Measurements from ENCODE around the gene CTBP2. TPM values are rescaled to one million over a fixed set of nuclear protein-coding genes. Genes with fewer than 3 reads are reported as not detected.

CTBP2 gene
- total and polyA plus RNA-seq, 10 of the 15 experiments (the other 5 are each of a cell fraction or from before 2014, with no cell fraction given) = 0.02 to 0.72 (median 0.06) TPM; not detected in 2

GRCh38 chr10:125128397-125129075 is 31.8 kb downstream of the CTBP2 start (continued):
- TF ChIP-seq ZNF687 (IDR thresholded peaks at IDR 0.05) (no peak), YY1 (IDR thresholded peaks at IDR 0.05; ENCODE audit: low read depth, low read length) (no peak), ETV6 (conservative IDR thresholded peaks at IDR 0.05 in 1 of 2, IDR thresholded peaks at IDR 0.05 in 1 of 2; ENCODE audit: borderline replicate concordance in 1 of 2, low read depth in 1 of 2) (no peak), BMI1 (IDR thresholded peaks at IDR 0.05; ENCODE audit: borderline replicate concordance) (no peak), NRF1 (conservative IDR thresholded peaks at IDR 0.05; ENCODE audit: low read depth, low read length) (no peak), EED (IDR thresholded peaks at IDR 0.05; ENCODE audit: low read depth) (no peak), FOS (IDR thresholded peaks at IDR 0.05; ENCODE audit: borderline replicate concordance, extremely low read depth, insufficient read length) (no peak), ZNF274 (IDR thresholded peaks at IDR 0.05; ENCODE audit: insufficient read depth, insufficient read length) (no peak), NKRF (conservative IDR thresholded peaks at IDR 0.05) (no peak)

Measured in GM12878 (cell line).